Mesenchymal stem cell (in vitro differentiated cells and primary cell): ENCODE measurements around the gene COPA.

Experiments used
- DNase-seq: peaks from one replicate; pipeline ENCODE4 v3.0.0-alpha.2; 2013
- H2AFZ ChIP-seq: one replicate; pipeline ENCODE4 v1.6.1; 2013; ENCODE audit warnings: low read depth, mild to moderate bottlenecking, control low read depth, inconsistent platforms, low read length, moderate library complexity
- H2AK5ac ChIP-seq: 2 replicates; pipeline ENCODE4 v1.6.1; 2013; ENCODE audit warnings: low read length, moderate library complexity, mild to moderate bottlenecking, inconsistent platforms; ENCODE audit not compliant: severe bottlenecking
- H2BK120ac ChIP-seq: one replicate; pipeline ENCODE4 v1.6.1; 2013; ENCODE audit warnings: low read depth, mild to moderate bottlenecking, inconsistent platforms, low read length, moderate library complexity
- H2BK12ac ChIP-seq, 2 experiments: one replicate each; pipeline ENCODE4 v1.6.1; 2013; ENCODE audit warnings: inconsistent platforms in 2 of 2, low read length in 2 of 2, mild to moderate bottlenecking in 2 of 2, moderate library complexity in 2 of 2, control low read depth in 1 of 2
- H2BK15ac ChIP-seq: one replicate; pipeline ENCODE4 v1.6.1; 2013; ENCODE audit warnings: mild to moderate bottlenecking, low read depth, inconsistent platforms; ENCODE audit not compliant: poor library complexity, severe bottlenecking
- H2BK5ac ChIP-seq: 2 replicates; pipeline ENCODE4 v1.6.1; 2013; ENCODE audit warnings: low read depth, mild to moderate bottlenecking, low read length, control low read depth, inconsistent platforms; ENCODE audit not compliant: poor library complexity, severe bottlenecking
- H3K14ac ChIP-seq, 2 experiments: one replicate each; pipeline ENCODE4 v1.6.1; 2013; ENCODE audit warnings: inconsistent platforms in 2 of 2, low read length in 2 of 2, control low read depth in 1 of 2, mild to moderate bottlenecking in 1 of 2, moderate library complexity in 1 of 2
- H3K18ac ChIP-seq, 2 experiments: one replicate each; pipeline ENCODE4 v1.6.1; 2013; ENCODE audit warnings: inconsistent platforms in 2 of 2, low read length in 2 of 2, control low read depth in 1 of 2, low read depth in 1 of 2, mild to moderate bottlenecking in 1 of 2
- H3K23ac ChIP-seq, 2 experiments: one replicate each; pipeline ENCODE4 v1.6.1; 2013; ENCODE audit warnings: inconsistent platforms in 2 of 2, low read length in 2 of 2, mild to moderate bottlenecking in 2 of 2, moderate library complexity in 2 of 2, control low read depth in 1 of 2
- H3K27ac ChIP-seq: 2 replicates; pipeline ENCODE4 v1.5.1; 2013; ENCODE audit warnings: mild to moderate bottlenecking, moderate library complexity, low read length, control low read depth, inconsistent platforms; ENCODE audit not compliant: poor library complexity, severe bottlenecking
- H3K27me3 ChIP-seq, 2 experiments: 2 replicates each; pipeline versions ENCODE4 v1.6.1 to v1.7.0; 2013; ENCODE audit warnings: low read length in 2 of 2, mild to moderate bottlenecking in 2 of 2, moderate library complexity in 2 of 2, control low read depth in 1 of 2, inconsistent platforms in 1 of 2; ENCODE audit not compliant: control insufficient read depth in 1 of 2, insufficient read depth in 1 of 2
- H3K36me3 ChIP-seq, 2 experiments: 2 replicates each; pipeline versions ENCODE4 v1.6.1 to v1.7.0; 2013; ENCODE audit warnings: low read length in 2 of 2, control low read depth in 1 of 2, inconsistent platforms in 1 of 2, low read depth in 1 of 2, mild to moderate bottlenecking in 1 of 2; ENCODE audit not compliant: insufficient read depth in 2 of 2, control insufficient read depth in 1 of 2
- H3K4ac ChIP-seq, 2 experiments: one replicate each; pipeline ENCODE4 v1.6.1; 2013; ENCODE audit warnings: inconsistent platforms in 2 of 2, low read length in 2 of 2, mild to moderate bottlenecking in 2 of 2, moderate library complexity in 2 of 2, control low read depth in 1 of 2, low read depth in 1 of 2
- H3K4me1 ChIP-seq: 2 replicates; pipeline ENCODE4 v1.6.1; 2013; ENCODE audit warnings: low read depth, low read length, control low read depth; ENCODE audit not compliant: control insufficient read depth, insufficient read depth
- H3K4me2 ChIP-seq: 2 replicates; pipeline ENCODE4 v1.6.1; 2013; ENCODE audit warnings: low read length, mild to moderate bottlenecking, inconsistent platforms; ENCODE audit not compliant: poor library complexity, severe bottlenecking
- H3K4me3 ChIP-seq, 2 experiments: 2 replicates each; pipeline versions ENCODE4 v1.5.1 to v1.7.0; 2013; ENCODE audit warnings: low read length in 2 of 2, mild to moderate bottlenecking in 2 of 2, control low read depth in 1 of 2, low read depth in 1 of 2; ENCODE audit not compliant: insufficient read depth in 1 of 2
- H3K79me1 ChIP-seq: replicated peaks from 2 replicates; pipeline ENCODE4 v1.6.1; 2013; ENCODE audit warnings: mild to moderate bottlenecking, control low read depth, low read length, inconsistent platforms; ENCODE audit not compliant: poor library complexity, severe bottlenecking
- H3K9ac ChIP-seq: 2 replicates; pipeline ENCODE4 v1.7.0; 2013; ENCODE audit warnings: mild to moderate bottlenecking, low read length, moderate library complexity
- H3K9me3 ChIP-seq: 2 replicates; pipeline ENCODE4 v1.7.0; 2013; ENCODE audit warnings: mild to moderate bottlenecking, low read length; ENCODE audit not compliant: control insufficient read depth
- H4K8ac ChIP-seq: one replicate; pipeline ENCODE4 v1.6.1; 2013; ENCODE audit warnings: inconsistent platforms, mild to moderate bottlenecking, low read length, moderate library complexity
- H4K91ac ChIP-seq: one replicate; pipeline ENCODE4 v1.6.1; 2013; ENCODE audit warnings: mild to moderate bottlenecking, low read length, inconsistent platforms
- WGBS: methylation state at CpG from one replicate; pipeline ENCODE4 v1.1.7; 2013; ENCODE audit warnings: mixed read lengths; 5-methylcytosine and 5-hydroxymethylcytosine counted together

COPA gene

GRCh38 chr1:160309571-160309970, 33.5 kb downstream of the COPA start:
- no peak for DNase-seq
- H2BK5ac ChIP-seq = no peak overlapping the region
- no peak overlapping the region for H3K27ac ChIP-seq
- H3K4me2 ChIP-seq = no peak overlapping the region
- H3K36me3 ChIP-seq = peaks cover 47 to 94% of the 10 kb centered on the region in 2 experiments
- peaks cover 34% of the 10 kb centered on the region for H3K79me1 ChIP-seq
- WGBS = 100% methylated on average over 1 of the region's 1 CpG
- no peak overlapping the region for H3K18ac ChIP-seq
- no peak overlapping the region for H3K23ac ChIP-seq
- peak overlapping the region; percentile 87 for H3K9ac ChIP-seq
- H3K4ac ChIP-seq = no peak overlapping the region
- no peak overlapping the region for H2BK12ac ChIP-seq
- no peak overlapping the region for H4K8ac ChIP-seq
- no peak overlapping the region for H2AFZ ChIP-seq
- H4K91ac ChIP-seq = no peak overlapping the region
- no peaks in the 10 kb centered on the region for H3K4me1 ChIP-seq
- H2BK120ac ChIP-seq = no peak overlapping the region
- peak overlapping the region in 1 of 2 experiments; percentile 40 for H3K4me3 ChIP-seq
- no peaks in the 10 kb centered on the region for H3K9me3 ChIP-seq
- H2BK15ac ChIP-seq = no peak overlapping the region
- no peak overlapping the region for H3K14ac ChIP-seq
- no peak overlapping the region for H2AK5ac ChIP-seq
- no peaks in the 10 kb centered on the region for H3K27me3 ChIP-seq

GRCh38 chr1:160309185-160309557, 33.9 kb downstream of the COPA start:
- H3K14ac ChIP-seq = no peak overlapping the region
- H3K4ac ChIP-seq = no peak overlapping the region
- no peaks in the 10 kb centered on the region for H3K4me1 ChIP-seq
- H2AK5ac ChIP-seq = no peak overlapping the region
- H3K79me1 ChIP-seq = peaks cover 31% of the 10 kb centered on the region
- no peak overlapping the region for H4K91ac ChIP-seq
- H3K23ac ChIP-seq = no peak overlapping the region
- no peak overlapping the region for H4K8ac ChIP-seq
- no peak overlapping the region for H2BK5ac ChIP-seq
- no peak overlapping the region for H3K18ac ChIP-seq
- H3K9me3 ChIP-seq = no peaks in the 10 kb centered on the region
- no peak overlapping the region for H2BK12ac ChIP-seq
- peaks cover 47 to 94% of the 10 kb centered on the region in 2 experiments for H3K36me3 ChIP-seq
- no peak overlapping the region for H2AFZ ChIP-seq
- H3K27me3 ChIP-seq = no peaks in the 10 kb centered on the region
- H3K9ac ChIP-seq = peak overlapping the region; percentile 87
- no peak overlapping the region for H3K27ac ChIP-seq
- no peak for DNase-seq
- no peak overlapping the region for H3K4me2 ChIP-seq
- no peak overlapping the region for H2BK15ac ChIP-seq
- H3K4me3 ChIP-seq = peak overlapping the region in 1 of 2 experiments; percentile 40
- H2BK120ac ChIP-seq = no peak overlapping the region

GRCh38 chr1:160308451-160309184, 34.4 kb downstream of the COPA start:
- no peaks in the 10 kb centered on the region for H3K9me3 ChIP-seq
- no peak overlapping the region for H3K18ac ChIP-seq
- H3K27me3 ChIP-seq = no peaks in the 10 kb centered on the region
- H3K4me1 ChIP-seq = no peaks in the 10 kb centered on the region
- no peak overlapping the region for H3K23ac ChIP-seq
- no peak overlapping the region for H2BK15ac ChIP-seq
- peak overlapping the region; percentile 87 for H3K9ac ChIP-seq
- H2AFZ ChIP-seq = no peak overlapping the region
- no peak overlapping the region for H2AK5ac ChIP-seq
- H3K4ac ChIP-seq = no peak overlapping the region
- no peak overlapping the region for H3K14ac ChIP-seq
- H2BK12ac ChIP-seq = no peak overlapping the region
- WGBS = 96% methylated on average over 3 of the region's 4 CpGs
- peaks cover 47 to 93% of the 10 kb centered on the region in 2 experiments for H3K36me3 ChIP-seq
- DNase-seq = no peak
- H3K4me3 ChIP-seq = peak overlapping the region in 1 of 2 experiments; percentile 40
- H2BK120ac ChIP-seq = no peak overlapping the region
- H3K27ac ChIP-seq = no peak overlapping the region
- H2BK5ac ChIP-seq = no peak overlapping the region
- H4K8ac ChIP-seq = no peak overlapping the region
- H4K91ac ChIP-seq = no peak overlapping the region
- H3K4me2 ChIP-seq = no peak overlapping the region
- H3K79me1 ChIP-seq = peaks cover 28% of the 10 kb centered on the region

GRCh38 chr1:160307118-160307791, 35.8 kb downstream of the COPA start:
- H3K23ac ChIP-seq = no peak overlapping the region
- H3K4me2 ChIP-seq = no peak overlapping the region
- no peak overlapping the region for H2BK12ac ChIP-seq
- no peaks in the 10 kb centered on the region for H3K9me3 ChIP-seq
- peaks cover 23% of the 10 kb centered on the region for H3K79me1 ChIP-seq
- H3K27me3 ChIP-seq = no peaks in the 10 kb centered on the region
- 95% methylated on average over 13 of the region's 13 CpGs for WGBS
- H2BK120ac ChIP-seq = no peak overlapping the region
- H3K27ac ChIP-seq = no peak overlapping the region
- H3K18ac ChIP-seq = no peak overlapping the region
- no peak overlapping the region for H2BK15ac ChIP-seq
- no peak overlapping the region for H2AFZ ChIP-seq
- no peak overlapping the region for H2AK5ac ChIP-seq
- H3K36me3 ChIP-seq = peaks cover 44 to 91% of the 10 kb centered on the region in 2 experiments
- no peak overlapping the region for H4K8ac ChIP-seq
- no peak overlapping the region for H2BK5ac ChIP-seq
- no peak overlapping the region for H3K4ac ChIP-seq
- no peak for DNase-seq
- H3K4me3 ChIP-seq = no peak overlapping the region
- no peak overlapping the region for H3K9ac ChIP-seq
- H3K14ac ChIP-seq = no peak overlapping the region
- H4K91ac ChIP-seq = no peak overlapping the region
- H3K4me1 ChIP-seq = no peaks in the 10 kb centered on the region
